Measurements from ENCODE around the gene CACTIN. TPM values are rescaled to one million over a fixed set of nuclear protein-coding genes. Genes with fewer than 3 reads are reported as not detected.

Gene CACTIN
- total RNA-seq, 1 donor from 2014 or later = 26.7 TPM

DNA sequence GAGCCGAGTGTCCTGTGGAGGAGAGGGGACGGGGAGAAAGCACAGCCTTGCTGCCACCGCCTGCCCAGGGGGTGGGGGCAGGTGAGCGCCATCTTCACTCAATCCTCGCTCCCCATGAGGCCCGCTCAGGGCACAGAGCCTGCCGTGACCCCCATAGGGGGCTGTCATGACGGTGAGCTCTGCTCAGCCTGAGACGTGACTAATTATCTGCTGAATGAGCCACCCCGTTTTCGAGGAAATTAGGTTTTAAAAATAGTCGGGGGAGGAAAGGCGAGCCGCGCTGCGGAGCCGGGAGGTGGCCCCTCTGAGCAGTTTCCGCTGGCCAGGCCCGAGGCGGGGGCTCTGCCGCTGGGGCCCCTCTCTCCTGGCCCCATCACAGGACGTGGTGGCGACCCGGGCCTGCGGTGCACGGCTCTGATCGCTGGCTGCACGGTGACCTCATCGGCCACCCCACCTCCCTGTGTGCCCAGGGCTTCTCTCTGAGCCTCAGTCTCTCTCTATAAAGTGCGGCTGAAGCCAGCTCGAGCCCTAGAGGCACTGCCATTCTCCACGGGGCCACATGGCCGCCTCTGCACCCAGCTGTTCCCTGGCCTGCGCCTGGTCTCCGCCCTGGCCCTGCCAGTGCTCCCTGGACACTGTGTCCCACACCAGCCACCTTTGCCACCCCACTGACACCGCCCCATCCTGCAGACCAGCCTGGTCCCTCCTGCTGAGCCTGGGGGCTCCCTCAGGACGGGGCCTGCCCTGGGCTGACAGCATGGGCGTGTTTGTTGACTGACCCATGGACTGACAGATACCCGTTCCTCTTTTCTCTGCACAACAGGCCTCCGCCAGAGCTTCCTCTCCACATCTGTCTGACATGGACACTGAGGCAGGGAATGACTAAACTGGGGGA, 45.3 kb upstream of the CACTIN start:
- Mint-ChIP-seq H3K4me1 (ENCODE audit: low read depth, unreplicated experiment) (peaks cover 20% of the 10 kb centered on the region), H3K27ac (ENCODE audit: unreplicated experiment) (peak overlapping the region; percentile 62), H3K36me3 (ENCODE audit: low read depth, unreplicated experiment) (peaks cover 4% of the 10 kb centered on the region), H3K9me3 (ENCODE audit: unreplicated experiment) (no peaks in the 10 kb centered on the region), H3K27me3 (ENCODE audit: low read depth, unreplicated experiment) (no peaks in the 10 kb centered on the region), H3K4me3 (ENCODE audit: unreplicated experiment) (no peak overlapping the region)
- Histone ChIP-seq H3K27me3 (ENCODE audit: insufficient read depth, low read length) (no peaks in the 10 kb centered on the region), H4K20me1 (ENCODE audit: insufficient read depth, low read length) (peaks cover 58% of the 10 kb centered on the region), H3K4me3 (ENCODE audit: insufficient read depth, low read depth, low read length) (no peak overlapping the region), H2AFZ (ENCODE audit: low read depth, low read length) (no peak overlapping the region), H3K79me2 (ENCODE audit: insufficient read depth, low read length) (peaks cover 72% of the 10 kb centered on the region), H3K4me1 (ENCODE audit: insufficient read depth, low read length) (peaks cover 44% of the 10 kb centered on the region), H3K36me3 (ENCODE audit: insufficient read depth, low read length) (no peaks in the 10 kb centered on the region), H3K9ac (ENCODE audit: low read length) (peak overlapping the region; percentile 81), H3K27ac (ENCODE audit: low read depth, low read length) (peak overlapping the region; percentile 82), H3K9me3 (ENCODE audit: insufficient read depth, low read depth, low read length) (no peaks in the 10 kb centered on the region), H3K4me2 (ENCODE audit: low read length) (peak overlapping the region; percentile 78)
- FAIRE-seq (no peak), DNase-seq (ENCODE audit: low read depth) (peak; percentile 25)
- TF ChIP-seq, protein P1, sequence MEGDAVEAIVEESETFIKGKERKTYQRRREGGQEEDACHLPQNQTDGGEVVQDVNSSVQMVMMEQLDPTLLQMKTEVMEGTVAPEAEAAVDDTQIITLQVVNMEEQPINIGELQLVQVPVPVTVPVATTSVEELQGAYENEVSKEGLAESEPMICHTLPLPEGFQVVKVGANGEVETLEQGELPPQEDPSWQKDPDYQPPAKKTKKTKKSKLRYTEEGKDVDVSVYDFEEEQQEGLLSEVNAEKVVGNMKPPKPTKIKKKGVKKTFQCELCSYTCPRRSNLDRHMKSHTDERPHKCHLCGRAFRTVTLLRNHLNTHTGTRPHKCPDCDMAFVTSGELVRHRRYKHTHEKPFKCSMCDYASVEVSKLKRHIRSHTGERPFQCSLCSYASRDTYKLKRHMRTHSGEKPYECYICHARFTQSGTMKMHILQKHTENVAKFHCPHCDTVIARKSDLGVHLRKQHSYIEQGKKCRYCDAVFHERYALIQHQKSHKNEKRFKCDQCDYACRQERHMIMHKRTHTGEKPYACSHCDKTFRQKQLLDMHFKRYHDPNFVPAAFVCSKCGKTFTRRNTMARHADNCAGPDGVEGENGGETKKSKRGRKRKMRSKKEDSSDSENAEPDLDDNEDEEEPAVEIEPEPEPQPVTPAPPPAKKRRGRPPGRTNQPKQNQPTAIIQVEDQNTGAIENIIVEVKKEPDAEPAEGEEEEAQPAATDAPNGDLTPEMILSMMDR (IDR thresholded peaks at IDR 0.05; ENCODE audit: insufficient read depth, low read depth, low read length) = no peak
- no peak for TF ChIP-seq EZH2 (IDR thresholded peaks at IDR 0.05; ENCODE audit: insufficient read depth, low read length)

DNA sequence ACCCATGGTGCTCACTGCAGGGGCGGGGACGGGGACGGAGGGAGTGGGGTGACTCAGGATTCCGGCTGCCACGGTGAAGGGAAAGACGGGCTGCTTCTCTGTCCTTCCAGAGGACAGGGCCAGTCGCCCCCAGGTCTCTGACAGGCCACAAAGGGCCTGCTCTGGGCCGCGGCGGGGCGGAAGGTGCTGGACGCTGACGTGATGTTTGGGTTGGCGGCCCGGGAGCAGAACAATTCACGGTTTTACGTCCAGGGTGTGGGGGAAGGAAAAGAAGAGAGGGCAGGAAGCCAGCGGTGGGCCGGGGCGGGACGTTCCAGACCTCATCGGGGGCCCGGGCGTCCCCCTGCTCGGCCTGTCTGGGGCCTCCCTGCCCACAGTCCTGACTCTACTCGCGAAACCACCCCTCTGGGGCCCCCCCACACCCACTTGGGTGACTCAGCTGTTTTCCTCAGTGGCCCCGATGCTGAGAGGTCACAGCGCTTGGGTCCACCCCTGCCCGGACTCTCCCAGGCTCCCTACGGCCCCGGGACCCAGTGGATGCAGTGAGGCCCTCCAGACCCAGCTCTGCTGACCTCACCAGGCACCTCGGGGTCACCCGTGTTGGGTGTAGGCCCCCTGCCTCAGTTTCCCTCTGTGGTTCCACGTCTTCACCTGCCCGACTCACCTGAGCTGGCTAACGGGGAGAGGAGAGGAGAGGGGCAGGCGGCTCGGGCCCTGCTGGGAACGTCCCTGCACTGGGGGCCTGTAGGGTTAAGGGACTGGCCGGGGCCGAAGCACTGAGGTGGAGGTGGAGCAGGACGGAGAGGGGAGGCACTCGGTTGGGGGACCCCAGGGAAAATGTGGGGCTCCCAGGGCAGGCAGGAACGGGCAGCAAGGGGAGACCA, 44.4 kb upstream of the CACTIN start:
- TF ChIP-seq, protein P1 (IDR thresholded peaks at IDR 0.05; ENCODE audit: insufficient read depth, low read depth, low read length) = no peak
- no peak for TF ChIP-seq EZH2 (IDR thresholded peaks at IDR 0.05; ENCODE audit: insufficient read depth, low read length)
- Histone ChIP-seq H4K20me1 (ENCODE audit: insufficient read depth, low read length) (peaks cover 61% of the 10 kb centered on the region), H3K27me3 (ENCODE audit: insufficient read depth, low read length) (no peaks in the 10 kb centered on the region), H3K4me1 (ENCODE audit: insufficient read depth, low read length) (peaks cover 44% of the 10 kb centered on the region), H3K4me3 (ENCODE audit: insufficient read depth, low read depth, low read length) (no peak overlapping the region), H3K9ac (ENCODE audit: low read length) (peak overlapping the region; percentile 81), H3K9me3 (ENCODE audit: insufficient read depth, low read depth, low read length) (no peaks in the 10 kb centered on the region), H2AFZ (ENCODE audit: low read depth, low read length) (no peak overlapping the region), H3K27ac (ENCODE audit: low read depth, low read length) (peak overlapping the region; percentile 82), H3K36me3 (ENCODE audit: insufficient read depth, low read length) (no peaks in the 10 kb centered on the region), H3K79me2 (ENCODE audit: insufficient read depth, low read length) (peaks cover 70% of the 10 kb centered on the region), H3K4me2 (ENCODE audit: low read length) (peak overlapping the region; percentile 78)
- H3K4me3 Mint-ChIP-seq (ENCODE audit: unreplicated experiment) = no peak overlapping the region
- no peaks in the 10 kb centered on the region for H3K9me3 Mint-ChIP-seq (ENCODE audit: unreplicated experiment)
- FAIRE-seq (no peak), DNase-seq (ENCODE audit: low read depth) (peak; percentile 54)
- no peaks in the 10 kb centered on the region for H3K27me3 Mint-ChIP-seq (ENCODE audit: low read depth, unreplicated experiment)
- H3K4me1 Mint-ChIP-seq (ENCODE audit: low read depth, unreplicated experiment) = peaks cover 20% of the 10 kb centered on the region
- peak overlapping the region; percentile 86 for H3K27ac Mint-ChIP-seq (ENCODE audit: unreplicated experiment)
- peaks cover 4% of the 10 kb centered on the region for H3K36me3 Mint-ChIP-seq (ENCODE audit: low read depth, unreplicated experiment)

Measured in astrocyte (in vitro differentiated cells and primary cell).